ENCODE measurements around the gene OR6M1.

The OR6M1 gene

DNA sequence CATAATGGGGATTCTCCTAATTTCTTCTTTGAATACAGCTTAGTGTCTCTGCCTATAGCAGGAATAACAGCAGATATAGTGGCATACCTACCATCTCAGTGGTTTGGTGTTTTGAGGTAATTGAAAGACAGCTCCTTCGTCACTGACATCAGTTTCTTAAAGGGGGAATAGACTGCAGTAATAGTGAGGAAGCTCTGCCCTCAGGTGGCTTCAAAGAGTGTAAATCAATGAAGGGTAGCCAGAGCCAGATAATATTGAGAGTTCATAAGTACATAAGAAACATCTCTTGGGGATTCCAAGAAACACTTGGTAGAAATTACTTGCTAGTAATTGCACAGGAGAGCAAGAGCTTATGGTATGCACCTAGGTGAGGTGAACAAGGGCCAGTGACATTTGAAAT is 4.4 kb downstream of the OR6M1 start:
- in situ Hi-C loops (cut with MboI; ENCODE audit: low pct_unique_long_range_greater_than_20kb, low sequenced_read_pairs, unreplicated experiment), result no loop called here
- no peak for DNase-seq (ENCODE audit: low spot score)
- TF ChIP-seq, protein P1, sequence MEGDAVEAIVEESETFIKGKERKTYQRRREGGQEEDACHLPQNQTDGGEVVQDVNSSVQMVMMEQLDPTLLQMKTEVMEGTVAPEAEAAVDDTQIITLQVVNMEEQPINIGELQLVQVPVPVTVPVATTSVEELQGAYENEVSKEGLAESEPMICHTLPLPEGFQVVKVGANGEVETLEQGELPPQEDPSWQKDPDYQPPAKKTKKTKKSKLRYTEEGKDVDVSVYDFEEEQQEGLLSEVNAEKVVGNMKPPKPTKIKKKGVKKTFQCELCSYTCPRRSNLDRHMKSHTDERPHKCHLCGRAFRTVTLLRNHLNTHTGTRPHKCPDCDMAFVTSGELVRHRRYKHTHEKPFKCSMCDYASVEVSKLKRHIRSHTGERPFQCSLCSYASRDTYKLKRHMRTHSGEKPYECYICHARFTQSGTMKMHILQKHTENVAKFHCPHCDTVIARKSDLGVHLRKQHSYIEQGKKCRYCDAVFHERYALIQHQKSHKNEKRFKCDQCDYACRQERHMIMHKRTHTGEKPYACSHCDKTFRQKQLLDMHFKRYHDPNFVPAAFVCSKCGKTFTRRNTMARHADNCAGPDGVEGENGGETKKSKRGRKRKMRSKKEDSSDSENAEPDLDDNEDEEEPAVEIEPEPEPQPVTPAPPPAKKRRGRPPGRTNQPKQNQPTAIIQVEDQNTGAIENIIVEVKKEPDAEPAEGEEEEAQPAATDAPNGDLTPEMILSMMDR (IDR thresholded peaks at IDR 0.05; ENCODE audit: extremely low read depth, insufficient read depth, missing control alignments), result no peak

DNA sequence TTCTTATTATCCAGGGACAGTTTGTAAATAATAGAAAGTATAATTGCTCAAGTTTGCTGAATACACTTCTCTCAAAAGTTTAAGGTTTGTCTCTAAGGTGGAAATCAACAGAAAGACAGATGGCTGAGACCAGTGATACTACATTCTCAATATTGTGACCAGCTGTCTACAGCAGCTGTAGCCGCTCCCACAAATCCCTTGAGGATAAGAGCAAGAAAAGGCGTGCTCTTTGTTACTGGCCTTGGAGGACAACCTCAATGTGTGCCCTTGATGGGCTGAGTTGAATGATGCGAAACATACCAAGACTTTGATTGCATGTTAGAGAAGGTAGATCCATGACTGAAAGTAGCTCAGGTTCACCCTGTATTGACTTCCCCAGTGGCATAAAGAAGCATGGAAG is 6.1 kb downstream of the OR6M1 start:
- no peak for DNase-seq (ENCODE audit: low spot score)
- TF ChIP-seq, protein P1 (IDR thresholded peaks at IDR 0.05; ENCODE audit: extremely low read depth, insufficient read depth, missing control alignments), result no peak
- in situ Hi-C loops (cut with MboI; ENCODE audit: low pct_unique_long_range_greater_than_20kb, low sequenced_read_pairs, unreplicated experiment), result no loop called here

DNA sequence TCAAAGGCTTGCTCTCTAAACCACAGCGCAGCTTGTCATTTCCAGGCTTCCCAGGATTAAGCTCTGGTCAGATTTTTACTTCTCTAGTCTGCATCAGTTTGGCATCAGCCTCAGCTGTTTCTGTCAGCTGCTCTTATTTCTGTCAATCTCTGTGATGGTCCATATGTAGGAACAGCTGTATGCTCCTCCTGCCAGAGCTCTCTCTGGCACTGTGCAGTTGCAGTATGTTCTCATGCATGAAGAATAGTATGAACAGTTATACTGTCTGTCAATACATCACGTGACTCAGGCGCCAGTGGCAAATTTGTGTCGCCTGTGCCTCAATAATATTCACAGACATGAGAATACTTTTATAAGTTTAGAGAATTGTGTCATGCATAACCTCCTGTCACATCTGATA is 6.7 kb downstream of the OR6M1 start:
- DNase-seq (ENCODE audit: low spot score), result no peak
- TF ChIP-seq, protein P1 (IDR thresholded peaks at IDR 0.05; ENCODE audit: extremely low read depth, insufficient read depth, missing control alignments), result no peak
- in situ Hi-C loops (cut with MboI; ENCODE audit: low pct_unique_long_range_greater_than_20kb, low sequenced_read_pairs, unreplicated experiment), result no loop called here

DNA sequence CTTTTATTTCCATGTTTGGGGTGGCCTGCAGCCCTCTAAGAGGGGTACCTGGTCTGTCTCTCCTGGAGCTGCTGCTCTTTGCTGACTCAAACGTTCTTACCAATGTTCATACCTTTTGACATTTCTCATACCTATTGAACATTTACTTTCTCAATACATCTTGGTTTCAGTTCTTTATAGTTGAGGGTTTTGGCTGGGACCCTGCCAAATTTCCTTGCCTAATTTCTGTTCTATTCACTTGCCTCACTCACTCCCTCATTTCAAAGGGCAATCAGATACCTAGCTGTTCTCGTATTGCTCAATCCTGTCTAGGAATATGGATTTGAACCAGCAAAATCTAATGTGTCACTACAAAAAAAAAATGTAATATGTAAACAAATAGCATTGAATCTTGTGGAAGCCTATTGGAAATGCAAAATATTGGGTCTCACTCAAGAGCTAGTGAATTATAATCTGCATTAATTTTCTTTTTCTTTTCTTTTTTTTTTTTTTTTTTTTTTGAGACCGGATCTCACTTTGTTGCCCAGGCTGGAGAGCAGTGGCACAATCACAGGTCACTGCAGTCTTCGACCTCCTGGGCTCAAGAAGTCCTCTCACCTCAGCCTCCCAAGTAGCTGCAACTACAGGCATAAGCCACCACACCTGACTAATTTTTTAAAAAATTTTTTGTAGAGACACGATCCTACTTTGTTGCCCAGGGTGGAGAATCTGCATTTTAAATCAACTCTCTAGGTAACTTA is 7.5 kb downstream of the OR6M1 start:
- in situ Hi-C loops (cut with MboI; ENCODE audit: low pct_unique_long_range_greater_than_20kb, low sequenced_read_pairs, unreplicated experiment), result no loop called here
- TF ChIP-seq, protein P1 (IDR thresholded peaks at IDR 0.05; ENCODE audit: extremely low read depth, insufficient read depth, missing control alignments), result no peak
- DNase-seq (ENCODE audit: low spot score), result no peak

DNA sequence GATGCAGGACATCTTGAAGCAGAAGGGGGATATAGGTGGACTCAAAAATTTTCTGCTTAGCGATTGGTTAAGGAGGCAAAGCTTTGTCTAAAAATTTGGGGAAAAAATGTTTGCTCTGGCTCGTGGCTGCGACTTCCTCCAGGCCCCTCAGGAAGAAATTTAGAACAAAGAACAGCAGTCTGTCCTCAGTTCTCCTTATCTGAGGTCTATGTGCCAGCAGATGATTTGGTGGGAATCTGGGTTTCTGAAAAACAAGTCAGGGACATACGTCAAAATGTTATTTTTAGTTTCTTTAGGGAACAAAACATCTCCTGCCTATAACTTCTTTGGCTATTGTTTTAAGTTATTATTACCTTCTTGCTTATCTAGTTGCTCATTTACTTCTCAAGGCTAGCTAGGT is 8.1 kb downstream of the OR6M1 start:
- DNase-seq (ENCODE audit: low spot score), result no peak
- in situ Hi-C loops (cut with MboI; ENCODE audit: low pct_unique_long_range_greater_than_20kb, low sequenced_read_pairs, unreplicated experiment), result no loop called here
- TF ChIP-seq, protein P1 (IDR thresholded peaks at IDR 0.05; ENCODE audit: extremely low read depth, insufficient read depth, missing control alignments), result no peak

DNA sequence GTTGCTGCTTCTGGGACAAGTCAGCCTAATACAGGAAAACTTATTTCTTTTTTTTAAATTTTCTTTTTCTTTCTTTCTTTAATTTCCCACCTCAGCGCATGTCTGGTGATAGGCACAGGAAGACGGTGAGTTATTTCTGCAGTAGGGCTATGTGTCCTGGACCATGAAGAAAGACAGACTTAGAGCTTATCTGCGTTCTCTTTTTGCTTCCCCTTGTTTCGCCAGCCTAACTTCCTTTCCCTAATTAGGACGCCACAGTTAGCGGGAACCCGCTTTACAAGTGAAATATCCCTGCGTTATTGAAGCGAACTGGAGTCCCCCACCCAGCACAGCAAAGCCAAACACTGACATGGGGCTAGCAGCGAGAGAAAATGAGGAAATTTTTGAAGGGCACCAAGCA is 8.6 kb downstream of the OR6M1 start:
- no peak for DNase-seq (ENCODE audit: low spot score)
- in situ Hi-C loops (cut with MboI; ENCODE audit: low pct_unique_long_range_greater_than_20kb, low sequenced_read_pairs, unreplicated experiment), result no loop called here
- TF ChIP-seq, protein P1 (IDR thresholded peaks at IDR 0.05; ENCODE audit: extremely low read depth, insufficient read depth, missing control alignments), result no peak
